C4-2B (cell line): ENCODE measurements around the gene TNPO1.

Experiments
- H3K27ac ChIP-seq: fragments of 450-650 bp; 2 replicates; pipeline ENCODE4 v1.5.1; 2017
- CTCF ChIP-seq: fragments of 450-650 bp; conservative IDR thresholded peaks from 2 replicates; pipeline ENCODE4 v1.5.1; 2017; ENCODE audit warnings: mild to moderate bottlenecking
- ZFX ChIP-seq: fragments of 450-650 bp; IDR thresholded peaks from 2 replicates; pipeline ENCODE4 v1.6.1; 2017

The TNPO1 gene

GRCh38 chr5:72818866-72819534 is 2.5 kb downstream of the TNPO1 start:
- no peak overlapping the region for H3K27ac ChIP-seq
- TF ChIP-seq CTCF = peak; percentile 76
- no peak for TF ChIP-seq ZFX

GRCh38 chr5:72821776-72822175 is 5.3 kb downstream of the TNPO1 start:
- TF ChIP-seq ZFX (no peak), CTCF (no peak)
- H3K27ac ChIP-seq = no peak overlapping the region

GRCh38 chr5:72822944-72823343 is 6.5 kb downstream of the TNPO1 start:
- H3K27ac ChIP-seq = no peak overlapping the region
- TF ChIP-seq CTCF = no peak
- no peak for TF ChIP-seq ZFX

- H3K27ac ChIP-seq = no peak overlapping the region
- TF ChIP-seq ZFX = no peak
- TF ChIP-seq CTCF = no peak
Measured at GRCh38 chr5:72829707-72830106, 13.2 kb downstream of the TNPO1 start.

- no peak for TF ChIP-seq CTCF
- no peak overlapping the region for H3K27ac ChIP-seq
Measured at GRCh38 chr5:72830362-72830761, 13.9 kb downstream of the TNPO1 start.

GRCh38 chr5:72831685-72832084 is 15.2 kb downstream of the TNPO1 start:
- TF ChIP-seq CTCF (no peak), ZFX (no peak)
- no peak overlapping the region for H3K27ac ChIP-seq

- H3K27ac ChIP-seq = no peak overlapping the region
- no peak for TF ChIP-seq ZFX
- TF ChIP-seq CTCF = no peak
Measured at GRCh38 chr5:72834924-72835323, 18.5 kb downstream of the TNPO1 start.
